Measurements from ENCODE around the gene SLC6A13.

GRCh38 chr12:208813-209212, 53.8 kb downstream of the SLC6A13 start:
- no peak for TF ChIP-seq CTCF (IDR thresholded peaks at IDR 0.05)
- no peak for TF ChIP-seq EZH2 (IDR thresholded peaks at IDR 0.05; ENCODE audit: borderline replicate concordance, insufficient read depth, low read depth, low read length, poor library complexity, severe bottlenecking)

Measured in B cell (primary cell).